Measurements from ENCODE around the gene UPK1A. TPM values are rescaled to one million over a fixed set of nuclear protein-coding genes. Genes with fewer than 3 reads are reported as not detected.
A peak's percentile ranks its signal among the peaks of the same experiment; 100 is the strongest.

The UPK1A gene
- total RNA-seq, 1 donor from 2014 or later, result not detected

DNA sequence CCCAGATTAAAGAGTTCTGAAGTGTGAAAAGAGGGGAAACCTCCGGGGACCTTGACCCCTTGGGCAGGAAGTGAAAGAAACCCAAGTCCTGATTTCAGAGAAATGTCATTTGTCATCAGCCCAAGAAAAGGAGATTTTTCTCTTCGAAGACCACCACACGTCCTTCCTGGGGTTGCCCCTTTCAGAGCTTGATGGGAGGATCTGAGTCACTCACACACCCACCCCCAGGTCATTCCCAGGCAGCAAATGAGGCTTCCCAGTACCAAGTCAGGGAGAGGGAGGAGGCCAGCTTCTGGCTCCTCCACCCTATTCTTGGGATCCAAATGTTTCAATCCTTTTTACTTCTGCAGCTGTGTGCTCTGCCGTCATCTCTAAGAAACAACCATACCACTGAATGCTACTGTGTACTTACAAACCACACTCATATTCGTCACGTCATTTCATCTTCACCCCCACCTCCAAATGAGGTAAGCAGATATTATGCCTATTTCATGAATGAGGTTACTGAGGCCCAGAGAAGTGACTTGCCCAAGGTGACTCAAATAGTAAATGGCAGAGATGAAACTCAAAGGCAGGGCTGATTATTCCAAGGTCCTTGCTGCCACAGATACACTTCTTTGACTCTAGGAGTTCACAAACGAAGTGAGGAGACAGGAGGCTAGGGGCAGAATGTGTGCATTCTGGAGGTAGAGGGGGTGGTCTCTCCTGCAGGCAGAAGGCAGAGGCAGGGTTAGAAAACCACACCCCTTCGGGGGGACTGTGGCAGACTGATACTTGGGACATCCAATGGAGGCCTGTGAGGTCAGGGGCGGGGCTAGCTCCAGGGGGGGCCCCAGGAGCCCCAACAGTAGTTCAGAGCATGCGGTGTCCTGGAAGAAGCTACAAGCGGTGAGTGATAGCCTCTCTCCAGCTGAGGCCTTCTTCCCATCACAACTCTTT is 46.5 kb downstream of the UPK1A start:
- no peak for DNase-seq
- intact Hi-C loops (cut with DNase I), result loop anchor here (10.0 kb wide), 2 partner anchors 168 to 222 kb away; partner anchors contain the start of genes LRFN3 and TMEM147
- no peak for ATAC-seq (ENCODE audit: poor library complexity)

DNA sequence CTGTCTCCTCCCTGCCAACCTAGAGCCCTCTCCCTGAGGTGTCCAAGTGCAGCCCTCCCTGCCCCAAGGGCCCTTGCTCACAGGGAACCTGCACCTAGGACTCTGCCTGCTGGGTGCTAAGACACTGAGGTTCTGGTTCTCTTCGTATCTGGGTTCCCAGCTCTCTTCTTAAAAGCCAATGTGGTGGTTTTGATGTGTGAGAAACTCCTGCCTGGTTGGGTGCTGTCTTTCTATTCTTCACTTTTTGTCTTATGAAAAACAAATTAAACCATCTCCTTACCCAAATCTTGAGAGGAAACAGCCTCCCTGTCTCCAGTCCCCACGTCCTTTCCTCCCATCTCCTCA is 47.2 kb downstream of the UPK1A start:
- ATAC-seq (ENCODE audit: poor library complexity) (no peak), DNase-seq (no peak)
- intact Hi-C loops (cut with DNase I), result loop anchor here (10.0 kb wide), 2 partner anchors 169 to 221 kb away; partner anchors contain the start of genes LRFN3 and TMEM147

DNA sequence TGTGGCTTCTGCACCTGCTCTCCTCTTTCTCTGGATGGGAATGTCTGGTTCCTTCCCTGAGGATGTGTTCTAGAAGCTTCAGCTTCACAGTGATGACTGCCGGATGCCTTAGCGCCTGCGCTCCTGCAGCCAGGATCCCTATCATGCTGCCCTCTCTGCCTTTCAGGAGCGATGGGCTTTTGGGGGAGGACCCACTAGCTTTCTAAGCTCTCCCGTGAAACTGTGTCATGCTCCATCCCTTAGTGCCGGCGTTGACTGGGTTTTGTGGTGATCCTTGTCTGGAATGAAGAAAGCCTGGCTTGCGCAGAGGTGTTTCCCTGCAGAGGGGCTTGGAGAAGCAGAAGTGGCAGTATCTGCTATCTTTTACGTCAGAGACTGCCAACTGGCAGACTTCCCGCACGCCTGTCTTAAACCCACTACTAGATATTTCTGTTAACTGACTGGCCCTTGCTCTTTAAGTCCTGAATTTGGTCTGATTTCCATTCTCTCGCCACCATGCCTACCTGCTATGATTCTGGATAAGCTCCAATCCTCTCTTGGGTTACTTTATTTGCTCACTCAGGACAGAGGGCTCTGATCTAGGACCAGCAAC is 47.7 kb downstream of the UPK1A start:
- DNase-seq, result no peak
- intact Hi-C loops (cut with DNase I), result loop anchor here (10.0 kb wide), 2 partner anchors 169 to 221 kb away; partner anchors contain the start of genes LRFN3 and TMEM147
- no peak for ATAC-seq (ENCODE audit: poor library complexity)

DNA sequence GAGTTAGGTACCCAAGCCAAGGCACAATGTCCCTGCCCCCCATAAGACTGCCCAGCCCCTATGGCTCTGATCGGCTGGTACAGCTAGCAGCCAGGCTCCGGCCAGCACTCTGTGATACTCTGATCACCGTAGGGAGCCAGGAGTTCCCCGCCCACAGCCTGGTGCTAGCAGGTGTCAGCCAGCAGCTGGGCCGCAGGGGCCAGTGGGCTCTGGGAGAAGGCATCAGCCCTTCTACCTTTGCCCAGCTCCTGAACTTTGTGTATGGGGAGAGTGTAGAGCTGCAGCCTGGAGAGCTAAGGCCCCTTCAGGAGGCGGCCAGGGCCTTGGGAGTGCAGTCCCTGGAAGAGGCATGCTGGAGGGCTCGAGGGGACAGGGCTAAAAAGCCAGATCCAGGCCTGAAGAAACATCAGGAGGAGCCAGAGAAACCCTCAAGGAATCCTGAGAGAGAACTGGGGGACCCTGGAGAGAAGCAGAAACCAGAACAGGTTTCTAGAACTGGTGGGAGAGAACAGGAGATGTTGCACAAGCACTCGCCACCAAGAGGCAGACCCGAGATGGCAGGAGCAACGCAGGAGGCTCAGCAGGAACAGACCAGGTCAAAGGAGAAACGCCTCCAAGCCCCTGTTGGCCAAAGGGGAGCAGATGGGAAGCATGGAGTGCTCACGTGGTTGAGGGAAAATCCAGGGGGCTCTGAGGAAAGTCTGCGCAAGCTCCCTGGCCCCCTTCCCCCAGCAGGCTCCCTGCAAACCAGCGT is 48.5 kb downstream of the UPK1A start:
- no peak for DNase-seq
- ATAC-seq (ENCODE audit: poor library complexity), result no peak
- intact Hi-C loops (cut with DNase I), result loop anchor here (10.0 kb wide), 2 partner anchors 170 to 220 kb away; partner anchors contain the start of genes LRFN3 and TMEM147

DNA sequence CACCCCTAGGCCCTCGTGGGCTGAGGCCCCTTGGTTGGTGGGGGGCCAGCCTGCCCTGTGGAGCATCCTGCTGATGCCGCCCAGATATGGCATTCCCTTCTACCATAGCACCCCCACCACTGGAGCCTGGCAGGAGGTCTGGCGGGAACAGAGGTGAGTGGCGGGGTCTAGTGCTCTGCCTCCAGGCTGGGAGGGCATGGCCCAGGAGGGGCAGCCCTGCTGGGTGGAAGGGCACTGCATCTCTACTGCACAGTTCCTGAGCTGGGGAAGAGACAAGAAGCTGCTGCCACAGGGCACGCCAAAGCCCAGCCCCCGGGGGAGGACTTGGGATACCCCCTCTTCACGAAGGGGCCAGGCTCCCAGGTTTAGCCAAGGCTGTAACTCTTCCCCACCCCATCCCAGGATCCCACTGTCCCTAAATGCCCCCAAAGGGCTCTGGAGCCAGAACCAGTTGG is 49.1 kb downstream of the UPK1A start:
- intact Hi-C loops (cut with DNase I), result loop anchor here (10.0 kb wide), 2 partner anchors 171 to 219 kb away; partner anchors contain the start of genes LRFN3 and TMEM147
- DNase-seq, result no peak
- ATAC-seq (ENCODE audit: poor library complexity), result no peak

DNA sequence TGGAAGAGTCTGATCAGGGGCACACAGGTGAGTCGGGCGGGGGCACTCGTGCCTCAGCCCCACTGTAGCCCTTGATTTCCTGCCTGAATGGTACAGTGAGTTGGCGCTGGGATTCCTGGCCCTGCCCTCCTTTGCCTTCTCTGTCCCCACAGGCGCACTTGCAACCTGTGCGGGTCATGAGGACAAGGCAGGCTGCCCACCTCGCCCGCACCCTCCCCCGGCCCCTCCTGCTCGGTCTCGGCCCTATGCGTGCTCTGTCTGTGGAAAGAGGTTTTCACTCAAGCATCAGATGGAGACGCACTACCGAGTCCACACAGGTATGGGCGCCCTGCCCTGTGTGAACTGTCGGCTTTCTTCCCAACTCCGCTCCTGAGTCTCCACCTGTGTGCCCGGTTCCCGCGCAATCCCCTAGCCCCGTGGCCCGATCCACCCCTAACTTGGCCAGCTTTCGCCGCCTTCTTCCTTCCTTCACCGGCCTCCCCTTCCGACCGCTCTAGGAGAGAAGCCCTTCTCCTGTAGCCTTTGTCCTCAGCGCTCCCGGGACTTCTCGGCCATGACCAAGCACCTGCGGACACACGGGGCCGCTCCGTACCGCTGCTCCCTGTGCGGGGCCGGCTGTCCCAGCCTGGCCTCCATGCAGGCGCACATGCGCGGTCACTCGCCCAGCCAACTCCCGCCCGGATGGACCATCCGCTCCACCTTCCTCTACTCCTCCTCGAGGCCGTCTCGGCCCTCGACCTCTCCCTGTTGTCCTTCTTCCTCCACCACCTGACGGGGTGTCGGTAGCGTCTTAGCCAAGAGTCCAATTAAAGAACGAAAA is 49.9 kb downstream of the UPK1A start:
- intact Hi-C loops (cut with DNase I), result loop anchor here (2.0 to 10.0 kb wide), 3 partner anchors 21 to 219 kb away; partner anchors contain the start of genes LRFN3 and TMEM147
- DNase-seq, result peak; percentile 83
- peak; percentile 52 for ATAC-seq (ENCODE audit: poor library complexity)

DNA sequence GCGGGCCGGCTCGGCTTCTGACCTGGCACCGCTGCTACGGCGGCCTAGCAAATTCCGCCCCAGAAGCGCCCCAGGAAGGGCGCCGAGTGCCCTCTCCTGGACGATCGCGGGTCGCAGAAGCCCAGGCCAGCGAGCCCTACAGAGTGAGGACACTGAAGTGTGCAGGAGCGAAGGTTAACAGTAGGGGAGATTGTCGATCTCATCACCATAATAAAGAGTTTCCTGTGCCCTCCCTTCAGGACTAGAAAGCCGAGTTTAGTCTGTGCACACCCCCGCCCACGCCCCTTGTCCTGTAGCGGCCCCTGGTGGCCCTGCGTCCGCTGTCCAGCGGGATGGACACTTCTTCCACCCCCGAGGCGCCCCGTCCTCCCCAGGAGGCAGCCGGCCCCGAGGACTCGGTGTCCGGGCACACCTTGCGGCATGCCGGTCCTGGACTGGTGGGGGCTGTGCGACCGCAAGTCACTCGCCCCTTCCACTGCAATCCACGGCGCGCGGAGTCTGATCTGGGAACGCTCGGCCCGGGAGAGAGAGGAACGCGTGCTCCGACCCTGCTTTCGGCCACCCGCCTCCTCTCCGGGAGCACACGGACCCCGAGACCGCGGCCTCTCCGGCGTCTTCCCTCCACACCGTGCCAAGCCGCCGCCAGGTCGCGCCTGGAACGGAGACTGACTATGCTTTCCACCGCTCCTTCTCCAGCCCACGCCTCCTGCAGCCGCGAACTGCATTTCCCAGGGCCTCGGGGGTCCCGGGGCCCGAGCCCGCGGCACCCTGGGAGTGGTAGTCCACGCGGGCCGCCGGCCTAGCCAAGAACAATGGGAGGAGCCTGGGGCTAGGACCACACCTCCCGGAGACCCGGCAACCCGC is 50.7 kb downstream of the UPK1A start:
- intact Hi-C loops (cut with DNase I), result loop anchor here (2.0 to 10.0 kb wide), 3 partner anchors 22 to 218 kb away; partner anchors contain the start of genes LRFN3 and TMEM147
- ATAC-seq (ENCODE audit: poor library complexity) (peak; percentile 95), DNase-seq (peak; percentile 97)

DNA sequence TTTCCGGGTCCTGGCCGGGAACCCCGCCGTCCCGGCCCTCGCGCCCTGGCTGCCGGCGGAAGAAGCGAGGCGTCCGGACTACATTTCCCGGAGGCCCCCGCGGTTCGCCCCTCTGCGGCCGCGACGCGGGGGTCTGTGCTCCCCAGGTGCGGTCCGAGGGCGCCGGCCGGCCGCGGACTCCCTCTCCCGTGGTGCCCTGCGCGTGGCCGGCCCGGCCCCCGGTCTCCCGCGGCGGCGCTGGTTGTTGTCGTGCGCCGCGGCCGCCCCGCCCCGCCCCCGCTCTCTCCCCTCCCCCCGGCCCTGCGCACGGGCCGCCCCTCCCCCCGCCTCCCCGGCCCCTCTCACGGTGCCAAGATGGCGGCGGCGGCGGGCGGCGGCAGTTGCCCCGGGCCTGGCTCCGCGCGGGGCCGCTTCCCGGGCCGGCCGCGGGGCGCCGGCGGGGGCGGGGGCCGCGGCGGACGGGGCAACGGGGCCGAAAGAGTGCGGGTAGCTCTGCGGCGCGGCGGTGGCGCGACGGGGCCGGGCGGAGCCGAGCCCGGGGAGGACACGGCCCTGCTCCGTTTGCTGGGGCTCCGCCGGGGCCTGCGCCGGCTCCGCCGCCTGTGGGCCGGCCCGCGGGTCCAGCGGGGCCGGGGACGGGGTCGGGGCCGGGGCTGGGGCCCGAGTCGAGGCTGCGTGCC is 51.5 kb downstream of the UPK1A start, which contains the start of gene KMT2B:
Gene KMT2B (plus strand): TSS at position 339 of the 680 bp plus-strand sequence. CDS start 16 bp downstream, at position 355.
- intact Hi-C loops (cut with DNase I), result loop anchor here (2.0 to 10.0 kb wide), 3 partner anchors 23 to 217 kb away; partner anchors contain the start of genes LRFN3 and TMEM147
- peak; percentile 82 for ATAC-seq (ENCODE audit: poor library complexity)
- no peak for DNase-seq

DNA sequence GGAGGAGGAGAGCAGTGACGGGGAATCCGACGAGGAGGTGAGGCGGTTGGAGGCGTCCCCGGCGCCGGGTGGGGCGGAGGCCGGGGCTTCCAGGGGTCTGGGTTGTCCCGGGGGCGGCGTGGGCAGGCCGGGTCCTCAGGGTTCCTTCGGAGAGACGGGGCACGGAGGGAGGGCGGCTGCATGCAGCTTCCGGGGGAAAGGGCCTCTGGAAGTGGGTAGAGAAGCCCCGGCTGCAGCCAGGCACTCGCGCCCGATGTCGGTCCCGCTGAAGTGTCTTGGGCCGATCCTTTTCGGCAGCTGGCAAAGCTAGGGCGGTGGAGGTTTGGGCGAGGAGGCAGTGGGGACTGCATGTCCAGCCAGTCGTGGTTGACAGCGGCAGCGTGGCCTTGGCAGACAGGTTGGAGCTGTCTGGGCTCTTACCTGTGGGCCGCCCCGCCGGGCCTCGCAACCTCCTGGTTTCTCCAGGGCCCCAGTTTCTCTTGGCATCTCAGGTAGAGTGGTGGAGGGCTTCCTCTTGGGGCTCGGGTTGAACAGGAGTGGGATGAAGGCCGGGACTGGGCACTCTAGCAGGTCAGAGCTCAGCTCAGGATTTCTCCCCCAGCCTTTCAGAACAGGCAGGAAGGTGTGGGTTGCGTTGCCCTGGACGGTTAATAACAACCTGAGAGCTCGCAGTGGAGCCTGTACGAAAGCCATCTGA is 52.2 kb downstream of the UPK1A start:
- no peak for ATAC-seq (ENCODE audit: poor library complexity)
- intact Hi-C loops (cut with DNase I), result loop anchor here (10.0 kb wide), 2 partner anchors 174 to 216 kb away; partner anchors contain the start of genes LRFN3 and TMEM147
- DNase-seq, result no peak

DNA sequence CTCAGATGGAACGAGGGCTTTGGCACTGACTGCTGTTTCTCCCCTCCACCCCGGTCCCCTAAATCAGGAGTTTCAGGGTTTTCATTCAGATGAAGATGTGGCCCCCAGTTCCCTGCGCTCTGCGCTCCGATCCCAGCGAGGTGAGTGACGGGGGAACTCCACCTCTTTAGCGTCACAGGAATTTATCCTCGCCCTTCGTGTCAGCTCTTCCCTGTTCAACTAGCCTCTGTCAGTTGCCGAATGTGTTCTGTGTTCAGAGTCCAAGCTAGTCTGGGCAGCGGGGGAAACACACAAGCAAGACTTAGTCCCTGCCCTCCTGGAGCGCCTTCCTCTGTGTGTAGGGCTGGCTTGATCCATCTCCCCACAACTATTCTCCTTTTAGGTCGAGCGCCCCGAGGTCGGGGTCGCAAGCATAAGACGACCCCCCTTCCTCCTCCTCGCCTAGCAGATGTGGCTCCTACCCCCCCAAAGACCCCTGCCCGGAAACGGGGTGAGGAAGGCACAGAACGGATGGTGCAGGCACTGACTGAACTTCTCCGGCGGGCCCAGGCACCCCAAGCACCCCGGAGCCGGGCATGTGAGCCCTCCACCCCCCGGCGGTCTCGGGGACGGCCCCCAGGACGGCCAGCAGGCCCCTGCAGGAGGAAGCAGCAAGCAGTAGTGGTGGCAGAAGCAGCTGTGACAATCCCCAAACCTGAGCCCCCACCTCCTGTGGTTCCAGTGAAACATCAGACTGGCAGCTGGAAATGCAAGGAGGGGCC is 53.3 kb downstream of the UPK1A start:
- DNase-seq (no peak), ATAC-seq (ENCODE audit: poor library complexity) (no peak)
- intact Hi-C loops (cut with DNase I), result loop anchor here (10.0 kb wide), 2 partner anchors 175 to 215 kb away; partner anchors contain the start of genes LRFN3 and TMEM147

DNA sequence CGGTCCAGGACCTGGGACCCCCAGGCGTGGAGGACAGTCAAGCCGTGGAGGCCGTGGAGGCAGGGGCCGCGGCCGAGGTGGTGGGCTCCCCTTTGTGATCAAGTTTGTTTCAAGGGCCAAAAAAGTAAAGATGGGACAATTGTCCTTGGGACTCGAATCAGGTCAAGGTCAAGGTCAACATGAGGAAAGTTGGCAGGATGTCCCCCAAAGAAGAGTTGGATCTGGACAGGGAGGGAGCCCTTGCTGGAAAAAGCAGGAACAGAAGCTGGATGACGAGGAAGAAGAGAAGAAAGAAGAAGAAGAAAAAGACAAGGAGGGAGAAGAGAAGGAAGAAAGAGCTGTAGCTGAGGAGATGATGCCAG is 53.8 kb downstream of the UPK1A start:
- ATAC-seq (ENCODE audit: poor library complexity) (no peak), DNase-seq (no peak)
- intact Hi-C loops (cut with DNase I), result no loop called here

DNA sequence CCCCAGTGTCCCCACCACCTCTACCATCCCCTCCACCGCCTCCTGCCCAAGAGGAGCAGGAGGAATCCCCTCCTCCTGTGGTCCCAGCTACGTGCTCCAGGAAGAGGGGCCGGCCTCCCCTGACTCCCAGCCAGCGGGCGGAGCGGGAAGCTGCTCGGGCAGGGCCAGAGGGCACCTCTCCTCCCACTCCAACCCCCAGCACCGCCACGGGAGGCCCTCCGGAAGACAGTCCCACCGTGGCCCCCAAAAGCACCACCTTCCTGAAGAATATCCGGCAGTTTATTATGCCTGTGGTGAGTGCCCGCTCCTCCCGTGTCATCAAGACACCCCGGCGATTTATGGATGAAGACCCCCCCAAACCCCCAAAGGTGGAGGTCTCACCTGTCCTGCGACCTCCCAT is 54.3 kb downstream of the UPK1A start:
- intact Hi-C loops (cut with DNase I), result no loop called here
- DNase-seq (no peak), ATAC-seq (ENCODE audit: poor library complexity) (no peak)

DNA sequence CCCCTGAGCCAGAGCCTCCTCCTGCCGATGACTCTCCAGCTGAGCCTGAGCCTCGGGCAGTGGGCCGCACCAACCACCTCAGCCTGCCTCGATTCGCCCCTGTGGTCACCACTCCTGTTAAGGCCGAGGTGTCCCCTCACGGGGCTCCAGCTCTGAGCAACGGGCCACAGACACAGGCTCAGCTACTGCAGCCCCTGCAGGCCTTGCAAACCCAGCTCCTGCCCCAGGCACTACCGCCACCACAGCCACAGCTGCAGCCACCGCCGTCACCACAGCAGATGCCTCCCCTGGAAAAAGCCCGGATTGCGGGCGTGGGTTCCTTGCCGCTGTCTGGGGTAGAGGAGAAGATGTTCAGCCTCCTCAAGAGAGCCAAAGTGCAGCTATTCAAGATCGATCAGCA is 55.1 kb downstream of the UPK1A start:
- intact Hi-C loops (cut with DNase I), result no loop called here
- ATAC-seq (ENCODE audit: poor library complexity) (no peak), DNase-seq (no peak)

DNA sequence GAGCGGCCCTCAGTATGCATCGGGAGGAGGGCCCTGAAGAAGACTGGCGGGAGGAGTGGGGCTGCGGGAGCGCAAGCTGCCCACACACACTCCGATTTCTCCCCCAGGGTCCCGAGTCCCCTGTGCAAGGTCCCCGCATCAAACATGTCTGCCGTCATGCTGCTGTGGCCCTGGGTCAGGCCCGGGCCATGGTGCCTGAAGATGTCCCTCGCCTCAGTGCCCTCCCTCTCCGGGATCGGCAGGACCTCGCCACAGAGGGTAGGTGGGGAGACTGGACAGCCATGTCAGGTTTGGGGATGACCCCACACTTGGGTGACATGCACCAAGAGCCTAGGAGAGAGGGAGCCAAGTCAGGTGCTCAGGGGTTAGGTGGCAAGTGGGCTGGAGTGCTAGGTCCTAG is 56.1 kb downstream of the UPK1A start:
- DNase-seq (no peak), ATAC-seq (ENCODE audit: poor library complexity) (no peak)
- intact Hi-C loops (cut with DNase I), result no loop called here

DNA sequence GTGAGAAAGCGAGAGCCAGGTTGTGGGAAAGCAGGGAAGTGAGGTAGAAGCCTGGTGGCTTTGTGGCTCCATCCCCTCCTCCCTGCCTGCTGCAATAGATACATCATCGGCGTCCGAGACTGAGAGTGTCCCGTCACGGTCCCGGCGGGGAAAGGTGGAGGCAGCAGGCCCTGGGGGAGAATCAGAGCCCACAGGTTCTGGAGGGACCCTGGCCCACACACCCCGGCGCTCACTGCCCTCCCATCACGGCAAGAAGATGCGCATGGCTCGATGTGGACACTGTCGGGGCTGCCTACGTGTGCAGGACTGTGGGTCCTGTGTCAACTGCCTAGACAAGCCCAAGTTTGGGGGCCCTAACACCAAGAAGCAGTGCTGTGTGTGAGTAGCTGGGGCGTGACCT is 56.6 kb downstream of the UPK1A start:
- intact Hi-C loops (cut with DNase I), result no loop called here
- no peak for DNase-seq
- no peak for ATAC-seq (ENCODE audit: poor library complexity)

All from Right ventricle myocardium superior (tissue), 1 donor.